Body of pancreas (tissue), 4 donors: ENCODE results near the gene PRPF40A. TPM values are rescaled to one million over a fixed set of nuclear protein-coding genes. Genes with fewer than 3 reads are reported as not detected.

Experiments used
- ATAC-seq: fragments of 150-250 bp; one replicate; pipeline ENCODE4 v1.9.1; 2016
- DNase-seq, 4 donors: peaks; one replicate each; pipeline ENCODE4 v3.0.0-alpha.2; 2019
- H3K27ac ChIP-seq, 4 donors: fragments of 200-600 bp; sonication (generic); 1 replicate in 3 of 4; 2 replicates in 1 of 4; pipeline versions ENCODE4 v1.5.1 to v1.6.1; 2016 to 2019; ENCODE audit warnings: mild to moderate bottlenecking in 1 of 4, mixed read lengths in 1 of 4, moderate library complexity in 1 of 4
- H3K27me3 ChIP-seq, 2 donors: fragments of 200-600 bp; sonication (generic); one replicate each; pipeline ENCODE4 v1.6.0; 2016; ENCODE audit warnings: mild to moderate bottlenecking in 1 of 2
- H3K36me3 ChIP-seq, 2 donors: fragments of 200-600 bp; sonication (generic); replicated peaks in 1 of 2; 2 replicates each; pipeline ENCODE4 v1.5.1; 2016; ENCODE audit warnings: low read depth in 2 of 2; ENCODE audit not compliant: insufficient read depth in 1 of 2
- H3K4me1 ChIP-seq: fragments of 200-600 bp; sonication (generic); one replicate; pipeline ENCODE4 v1.6.0; 2016
- H3K4me3 ChIP-seq, 2 donors: fragments of 200-600 bp; sonication (generic); 1 replicate in 1 of 2; 2 replicates in 1 of 2; pipeline ENCODE4 v1.5.1; 2016 to 2019
- H3K9me3 ChIP-seq, 3 donors: fragments of 200-600 bp; sonication (generic); 1 replicate in 2 of 3; 2 replicates in 1 of 3; pipeline ENCODE4 v1.5.1; 2016
- CTCF ChIP-seq, 7 experiments: fragments of 450-650 bp in 4 of 7; fragments of 200-600 bp in 3 of 7; sonication (generic) in 3 of 7; IDR thresholded peaks; one replicate each; pipeline ENCODE4 v1.5.1; 2016 to 2019; ENCODE audit warnings: antibody characterized with exemption in 7 of 7
- POLR2A ChIP-seq, 3 donors: fragments of 450-650 bp; IDR thresholded peaks; one replicate each; pipeline ENCODE4 v1.6.1; 2016; ENCODE audit warnings: antibody characterized with exemption in 3 of 3, mild to moderate bottlenecking in 2 of 3
- whole genome bisulfite sequencing, 2 donors: methylation state at CpG; one replicate each; pipeline ENCODE4 v1.1.5; 2017; 5-methylcytosine and 5-hydroxymethylcytosine counted together
- intact Hi-C: fragments of 100-400 bp; cut with DNase I; formaldehyde crosslinking; loops from one replicate; pipeline ENCODE4 v1.15.1; 2023
- total RNA-seq, 2 donors: library from RNA; depleted of rRNA; stranded (reverse); fragments of >200 nt; gene quantifications; one replicate each; pipeline ENCODE4 v1.1.0, GENCODE V29; 2016

PRPF40A gene
- total RNA-seq, 2 donors from 2014 or later, result 38.9 to 52.7 TPM

- H3K27ac ChIP-seq, result no peak overlapping the region
- WGBS, 2 donors, result 91 to 94% methylated on average over 3 of the region's 3 CpGs
- no peaks in the 10 kb centered on the region for H3K27me3 ChIP-seq
- no peaks in the 10 kb centered on the region for H3K9me3 ChIP-seq
- H3K4me1 ChIP-seq, result no peaks in the 10 kb centered on the region
- no peak overlapping the region for H3K4me3 ChIP-seq
- DNase-seq, result no peak
- intact Hi-C loops, result no loop called here
- no peak for TF ChIP-seq POLR2A (IDR thresholded peaks at IDR 0.05)
- no peak for TF ChIP-seq CTCF (IDR thresholded peaks at IDR 0.05)
- H3K36me3 ChIP-seq, result peaks cover 0 to 5% of the 10 kb centered on the region in 2 donors
- no peak for ATAC-seq
Measured at GRCh38 chr2:152622219-152622618, 95.0 kb downstream of the PRPF40A start.

- H3K4me1 ChIP-seq, result no peaks in the 10 kb centered on the region
- 91 to 94% methylated on average over 9 of the region's 9 CpGs for WGBS, 2 donors
- intact Hi-C loops, result no loop called here
Measured at GRCh38 chr2:152620985-152621384, 96.3 kb downstream of the PRPF40A start.

GRCh38 chr2:152620208-152620607, 97.1 kb downstream of the PRPF40A start:
- Histone ChIP-seq H3K36me3 (peaks cover 0 to 8% of the 10 kb centered on the region in 2 donors), H3K27ac (no peak overlapping the region), H3K4me3 (no peak overlapping the region), H3K27me3 (no peaks in the 10 kb centered on the region), H3K4me1 (no peaks in the 10 kb centered on the region), H3K9me3 (no peaks in the 10 kb centered on the region)
- no peak for ATAC-seq
- no peak for TF ChIP-seq CTCF (IDR thresholded peaks at IDR 0.05)
- TF ChIP-seq POLR2A (IDR thresholded peaks at IDR 0.05), result no peak
- WGBS, 2 donors, result 89 to 91% methylated on average over 7 of the region's 7 CpGs
- intact Hi-C loops, result no loop called here
- DNase-seq, result no peak

More at GRCh38 chr2:152620985-152621384, 96.3 kb downstream of the PRPF40A start:
- TF ChIP-seq CTCF (IDR thresholded peaks at IDR 0.05) (no peak), POLR2A (IDR thresholded peaks at IDR 0.05) (no peak)
- no peak overlapping the region for H3K4me3 ChIP-seq
- H3K27ac ChIP-seq, result no peak overlapping the region
- H3K27me3 ChIP-seq, result no peaks in the 10 kb centered on the region
- DNase-seq (no peak), ATAC-seq (no peak)
- H3K9me3 ChIP-seq, result no peaks in the 10 kb centered on the region
- peaks cover 0 to 8% of the 10 kb centered on the region in 2 donors for H3K36me3 ChIP-seq

- 84 to 88% methylated on average over 5 of the region's 5 CpGs for WGBS, 2 donors
- no peak for TF ChIP-seq POLR2A (IDR thresholded peaks at IDR 0.05)
- no peak for TF ChIP-seq CTCF (IDR thresholded peaks at IDR 0.05)
- intact Hi-C loops, result no loop called here
- Histone ChIP-seq H3K27ac (no peak overlapping the region), H3K4me3 (no peak overlapping the region), H3K4me1 (no peaks in the 10 kb centered on the region), H3K27me3 (no peaks in the 10 kb centered on the region), H3K36me3 (peaks cover 0 to 8% of the 10 kb centered on the region in 2 donors), H3K9me3 (no peaks in the 10 kb centered on the region)
- DNase-seq (no peak), ATAC-seq (no peak)
Measured at GRCh38 chr2:152618193-152618564, 99.1 kb downstream of the PRPF40A start.

GRCh38 chr2:152617456-152618192, 99.6 kb downstream of the PRPF40A start:
- intact Hi-C loops, result no loop called here
- Histone ChIP-seq H3K36me3 (peaks cover 0 to 8% of the 10 kb centered on the region in 2 donors), H3K4me1 (no peaks in the 10 kb centered on the region), H3K27me3 (no peaks in the 10 kb centered on the region), H3K9me3 (no peaks in the 10 kb centered on the region), H3K27ac (no peak overlapping the region), H3K4me3 (no peak overlapping the region)
- no peak for DNase-seq
- TF ChIP-seq CTCF (IDR thresholded peaks at IDR 0.05) (no peak), POLR2A (IDR thresholded peaks at IDR 0.05) (no peak)
- 91 to 100% methylated on average over 4 of the region's 4 CpGs for WGBS, 2 donors
- ATAC-seq, result no peak
